IPS-18a (cell line): Measurements from ENCODE around the gene TAS2R42.

Experiments
- H3K27ac ChIP-seq: one replicate; pipeline ENCODE4 v1.5.1; 2013; ENCODE audit warnings: low read length
- H3K27me3 ChIP-seq: one replicate; pipeline ENCODE4 v1.6.1; 2013; ENCODE audit warnings: mild to moderate bottlenecking, low read length; ENCODE audit not compliant: control insufficient read depth, insufficient read depth
- H3K36me3 ChIP-seq: one replicate; pipeline ENCODE4 v1.6.1; 2013; ENCODE audit warnings: low read depth, low read length; ENCODE audit not compliant: control insufficient read depth
- H3K4me1 ChIP-seq: one replicate; pipeline ENCODE4 v1.6.1; 2013; ENCODE audit warnings: low read depth, low read length; ENCODE audit not compliant: control insufficient read depth
- H3K4me3 ChIP-seq: one replicate; pipeline ENCODE4 v1.5.1; 2013; ENCODE audit warnings: low read length
- H3K9ac ChIP-seq: one replicate; pipeline ENCODE4 v1.6.1; 2013; ENCODE audit warnings: mild to moderate bottlenecking, low read length, moderate library complexity
- H3K9me3 ChIP-seq: one replicate; pipeline ENCODE4 v1.6.1; 2013; ENCODE audit warnings: low read depth, low read length; ENCODE audit not compliant: control insufficient read depth

TAS2R42 gene

GRCh38 chr12:11144297-11144696 is 42.4 kb downstream of the TAS2R42 start:
- no peaks in the 10 kb centered on the region for H3K36me3 ChIP-seq
- H3K27ac ChIP-seq: no peak overlapping the region
- H3K4me1 ChIP-seq: no peaks in the 10 kb centered on the region
- H3K9ac ChIP-seq: no peak overlapping the region
- no peak overlapping the region for H3K4me3 ChIP-seq
- H3K27me3 ChIP-seq: no peaks in the 10 kb centered on the region
- no peaks in the 10 kb centered on the region for H3K9me3 ChIP-seq

- no peaks in the 10 kb centered on the region for H3K9me3 ChIP-seq
- no peaks in the 10 kb centered on the region for H3K4me1 ChIP-seq
- H3K4me3 ChIP-seq: no peak overlapping the region
- H3K9ac ChIP-seq: no peak overlapping the region
- H3K27ac ChIP-seq: no peak overlapping the region
- H3K36me3 ChIP-seq: no peaks in the 10 kb centered on the region
- H3K27me3 ChIP-seq: no peaks in the 10 kb centered on the region
Observed at GRCh38 chr12:11143352-11143751, 43.4 kb downstream of the TAS2R42 start.

GRCh38 chr12:11136075-11136474 is 50.7 kb downstream of the TAS2R42 start:
- no peaks in the 10 kb centered on the region for H3K36me3 ChIP-seq
- no peaks in the 10 kb centered on the region for H3K4me1 ChIP-seq
- H3K9me3 ChIP-seq: no peaks in the 10 kb centered on the region
- no peak overlapping the region for H3K27ac ChIP-seq
- H3K9ac ChIP-seq: no peak overlapping the region
- no peaks in the 10 kb centered on the region for H3K27me3 ChIP-seq
- no peak overlapping the region for H3K4me3 ChIP-seq
